ENCODE data around the gene CAP1.

The CAP1 gene

GRCh38 chr1:40090652-40091355, 50.3 kb downstream of the CAP1 start:
- Histone ChIP-seq H3K36me3 (ENCODE audit: insufficient read depth, low read length) (peaks cover 8% of the 10 kb centered on the region), H3K9ac (ENCODE audit: low read depth, low read length) (no peak overlapping the region), H3K4me1 (ENCODE audit: insufficient read depth, low read length) (no peaks in the 10 kb centered on the region), H3K9me3 (ENCODE audit: control insufficient read depth, insufficient read depth, low read length) (no peaks in the 10 kb centered on the region)

- Histone ChIP-seq H3K36me3 (ENCODE audit: insufficient read depth, low read length) (peaks cover 8% of the 10 kb centered on the region), H3K4me1 (ENCODE audit: insufficient read depth, low read length) (no peaks in the 10 kb centered on the region), H3K9ac (ENCODE audit: low read depth, low read length) (no peak overlapping the region), H3K9me3 (ENCODE audit: control insufficient read depth, insufficient read depth, low read length) (no peaks in the 10 kb centered on the region)
Measured at GRCh38 chr1:40092241-40092640, 51.7 kb downstream of the CAP1 start.

GRCh38 chr1:40092706-40093639, 52.4 kb downstream of the CAP1 start:
- no peak overlapping the region for H3K9ac ChIP-seq (ENCODE audit: low read depth, low read length)
- peaks cover 8% of the 10 kb centered on the region for H3K36me3 ChIP-seq (ENCODE audit: insufficient read depth, low read length)
- no peaks in the 10 kb centered on the region for H3K9me3 ChIP-seq (ENCODE audit: control insufficient read depth, insufficient read depth, low read length)
- no peaks in the 10 kb centered on the region for H3K4me1 ChIP-seq (ENCODE audit: insufficient read depth, low read length)

- Histone ChIP-seq H3K9me3 (ENCODE audit: control insufficient read depth, insufficient read depth, low read length) (no peaks in the 10 kb centered on the region), H3K9ac (ENCODE audit: low read depth, low read length) (no peak overlapping the region), H3K36me3 (ENCODE audit: insufficient read depth, low read length) (peaks cover 5% of the 10 kb centered on the region; the same call in 1 of the 2 replicates), H3K4me1 (ENCODE audit: insufficient read depth, low read length) (no peaks in the 10 kb centered on the region)
Measured at GRCh38 chr1:40094466-40095110, 54.1 kb downstream of the CAP1 start.

GRCh38 chr1:40095806-40096205, 55.3 kb downstream of the CAP1 start:
- H3K4me1 ChIP-seq (ENCODE audit: insufficient read depth, low read length) = no peaks in the 10 kb centered on the region
- peaks cover 5% of the 10 kb centered on the region; the same call in 1 of the 2 replicates for H3K36me3 ChIP-seq (ENCODE audit: insufficient read depth, low read length)
- no peaks in the 10 kb centered on the region for H3K9me3 ChIP-seq (ENCODE audit: control insufficient read depth, insufficient read depth, low read length)
- H3K9ac ChIP-seq (ENCODE audit: low read depth, low read length) = no peak overlapping the region

- Histone ChIP-seq H3K9ac (ENCODE audit: low read depth, low read length) (peak overlapping the region; percentile 94), H3K36me3 (ENCODE audit: insufficient read depth, low read length) (no peaks in the 10 kb centered on the region), H3K9me3 (ENCODE audit: control insufficient read depth, insufficient read depth, low read length) (no peaks in the 10 kb centered on the region), H3K4me1 (ENCODE audit: insufficient read depth, low read length) (no peaks in the 10 kb centered on the region)
Measured at GRCh38 chr1:40096646-40096976, 56.1 kb downstream of the CAP1 start.

- Histone ChIP-seq H3K9me3 (ENCODE audit: control insufficient read depth, insufficient read depth, low read length) (no peaks in the 10 kb centered on the region), H3K36me3 (ENCODE audit: insufficient read depth, low read length) (no peaks in the 10 kb centered on the region), H3K4me1 (ENCODE audit: insufficient read depth, low read length) (no peaks in the 10 kb centered on the region), H3K9ac (ENCODE audit: low read depth, low read length) (peak within 1 kb of the TSS; percentile 94)
Measured at GRCh38 chr1:40096977-40097782, 56.7 kb downstream of the CAP1 start, which contains the start of gene PPT1. Gene PPT1 (minus strand): TSS chr1:40097252. CDS start chr1:40097238, 14 bp downstream.

- Histone ChIP-seq H3K36me3 (ENCODE audit: insufficient read depth, low read length) (no peaks in the 10 kb centered on the region), H3K9me3 (ENCODE audit: control insufficient read depth, insufficient read depth, low read length) (no peaks in the 10 kb centered on the region), H3K4me1 (ENCODE audit: insufficient read depth, low read length) (no peaks in the 10 kb centered on the region), H3K9ac (ENCODE audit: low read depth, low read length) (no peak overlapping the region)
Measured at GRCh38 chr1:40102038-40102437, 61.5 kb downstream of the CAP1 start.

- Histone ChIP-seq H3K9ac (ENCODE audit: low read depth, low read length) (no peak overlapping the region), H3K9me3 (ENCODE audit: control insufficient read depth, insufficient read depth, low read length) (no peaks in the 10 kb centered on the region), H3K4me1 (ENCODE audit: insufficient read depth, low read length) (no peaks in the 10 kb centered on the region), H3K36me3 (ENCODE audit: insufficient read depth, low read length) (no peaks in the 10 kb centered on the region)
Measured at GRCh38 chr1:40102896-40103295, 62.4 kb downstream of the CAP1 start.

- Histone ChIP-seq H3K9me3 (ENCODE audit: control insufficient read depth, insufficient read depth, low read length) (no peaks in the 10 kb centered on the region), H3K4me1 (ENCODE audit: insufficient read depth, low read length) (no peaks in the 10 kb centered on the region), H3K36me3 (ENCODE audit: insufficient read depth, low read length) (no peaks in the 10 kb centered on the region), H3K9ac (ENCODE audit: low read depth, low read length) (no peak overlapping the region)
Measured at GRCh38 chr1:40105028-40105427, 64.5 kb downstream of the CAP1 start.

- Histone ChIP-seq H3K36me3 (ENCODE audit: insufficient read depth, low read length) (no peaks in the 10 kb centered on the region), H3K9ac (ENCODE audit: low read depth, low read length) (no peak overlapping the region), H3K9me3 (ENCODE audit: control insufficient read depth, insufficient read depth, low read length) (no peaks in the 10 kb centered on the region; the same call in 1 of the 2 replicates), H3K4me1 (ENCODE audit: insufficient read depth, low read length) (no peaks in the 10 kb centered on the region)
Measured at GRCh38 chr1:40107290-40107959, 66.9 kb downstream of the CAP1 start.

- no peaks in the 10 kb centered on the region for H3K4me1 ChIP-seq (ENCODE audit: insufficient read depth, low read length)
- H3K9ac ChIP-seq (ENCODE audit: low read depth, low read length) = no peak overlapping the region
- H3K9me3 ChIP-seq (ENCODE audit: control insufficient read depth, insufficient read depth, low read length) = no peaks in the 10 kb centered on the region; the same call in 1 of the 2 replicates
- no peaks in the 10 kb centered on the region for H3K36me3 ChIP-seq (ENCODE audit: insufficient read depth, low read length)
Measured at GRCh38 chr1:40110389-40110788, 69.9 kb downstream of the CAP1 start.

- Histone ChIP-seq H3K9me3 (ENCODE audit: control insufficient read depth, insufficient read depth, low read length) (no peaks in the 10 kb centered on the region; the same call in 1 of the 2 replicates), H3K9ac (ENCODE audit: low read depth, low read length) (no peak overlapping the region), H3K36me3 (ENCODE audit: insufficient read depth, low read length) (no peaks in the 10 kb centered on the region), H3K4me1 (ENCODE audit: insufficient read depth, low read length) (no peaks in the 10 kb centered on the region)
Measured at GRCh38 chr1:40114400-40114799, 73.9 kb downstream of the CAP1 start.
